Activated CD4-positive, alpha-beta T cell treated with anti-CD3 and anti-CD28 coated beads, Interleukin-10, Interleukin-2, amounts not matched to agents 100 ng/mL and 50 ng/mL, durations not matched to agents 16 hours and 8 hours (primary cell): Measurements from ENCODE around the gene RCSD1.

Experiments used
- DNase-seq: peaks from one replicate; pipeline ENCODE4 v3.0.0-alpha.2; 2020

RCSD1 gene

GRCh38 chr1:167693425-167694045 lies 63.5 kb downstream of the RCSD1 start:
- DNase-seq, result no peak

DNA sequence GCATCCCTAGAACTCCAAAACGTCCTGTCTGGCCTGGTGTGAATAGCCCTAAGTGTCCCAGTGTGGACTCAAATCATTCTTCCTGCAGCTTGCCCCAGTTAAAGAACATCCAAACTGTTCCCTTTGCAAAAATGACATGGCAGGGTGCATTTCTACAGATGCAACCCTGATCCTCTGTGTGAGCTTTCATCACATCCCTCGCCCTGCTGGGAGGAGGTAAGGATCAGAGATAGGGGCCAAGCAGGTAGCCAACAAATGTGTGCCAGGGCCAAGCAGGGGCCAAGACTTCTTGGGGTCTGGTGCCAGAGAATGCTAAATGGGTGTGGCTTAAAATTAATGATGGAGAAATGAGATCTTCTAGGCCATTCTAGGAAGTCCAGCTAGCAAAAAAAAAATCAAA lies 64.7 kb downstream of the RCSD1 start:
- DNase-seq, result no peak

DNA sequence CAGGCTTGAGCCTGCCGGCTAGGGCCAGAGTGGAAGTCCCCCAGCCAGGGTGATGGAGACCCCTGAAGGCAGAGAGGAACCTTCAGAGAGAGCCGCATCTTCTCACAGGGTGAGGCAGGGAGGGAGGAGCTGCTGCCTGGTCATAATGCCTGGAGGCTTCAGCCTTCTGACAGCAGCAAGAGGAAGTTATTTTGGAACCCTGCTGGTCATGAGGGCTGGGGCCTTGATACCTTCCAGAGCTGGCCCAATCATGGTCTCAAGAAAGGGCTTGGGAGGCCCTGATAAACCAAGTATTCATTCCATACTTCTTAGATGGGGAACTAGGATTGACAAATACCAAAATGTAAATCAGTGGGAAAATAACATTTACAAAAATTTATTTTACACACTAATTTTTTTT lies 65.1 kb downstream of the RCSD1 start:
- no peak for DNase-seq

DNA sequence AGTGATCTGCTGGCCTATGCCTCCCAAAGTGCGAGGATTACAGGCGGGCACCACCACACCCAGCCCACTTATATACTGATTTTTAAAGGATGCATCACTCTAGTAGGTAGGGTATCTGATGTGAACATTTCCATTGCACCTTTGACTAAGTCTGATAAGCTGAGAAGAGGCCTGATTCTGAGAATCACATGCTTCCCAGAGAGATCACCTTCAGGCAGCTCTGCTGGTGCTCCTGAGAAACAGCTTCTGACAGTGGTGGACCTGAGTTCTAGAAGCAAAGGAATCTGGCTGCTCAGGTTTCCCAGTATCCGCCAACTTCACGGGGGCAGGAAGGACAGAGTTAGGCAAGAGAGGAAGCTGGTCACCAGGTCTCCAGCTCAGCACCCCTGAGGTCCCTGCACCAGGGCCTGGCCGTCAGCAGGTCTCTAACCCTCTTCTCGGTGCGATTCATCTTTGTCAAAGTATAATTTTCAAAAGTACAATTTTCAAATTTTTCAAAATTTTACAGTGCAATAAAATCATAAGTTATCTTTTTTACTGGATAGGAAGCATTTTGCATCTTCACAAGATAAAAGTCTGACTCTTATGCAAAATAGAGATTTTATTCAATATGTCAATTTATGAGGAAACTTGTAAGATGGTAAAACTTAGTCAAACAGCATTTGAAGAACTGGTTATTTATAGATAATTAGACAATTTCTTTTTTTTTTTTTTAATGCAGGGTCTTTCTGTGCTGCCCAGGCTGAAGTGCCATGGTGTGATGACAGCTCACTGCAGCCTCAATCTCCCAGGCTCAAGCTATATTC lies 65.9 kb downstream of the RCSD1 start:
- no peak for DNase-seq

GRCh38 chr1:167697667-167698141 lies 67.7 kb downstream of the RCSD1 start:
- DNase-seq, result no peak

DNA sequence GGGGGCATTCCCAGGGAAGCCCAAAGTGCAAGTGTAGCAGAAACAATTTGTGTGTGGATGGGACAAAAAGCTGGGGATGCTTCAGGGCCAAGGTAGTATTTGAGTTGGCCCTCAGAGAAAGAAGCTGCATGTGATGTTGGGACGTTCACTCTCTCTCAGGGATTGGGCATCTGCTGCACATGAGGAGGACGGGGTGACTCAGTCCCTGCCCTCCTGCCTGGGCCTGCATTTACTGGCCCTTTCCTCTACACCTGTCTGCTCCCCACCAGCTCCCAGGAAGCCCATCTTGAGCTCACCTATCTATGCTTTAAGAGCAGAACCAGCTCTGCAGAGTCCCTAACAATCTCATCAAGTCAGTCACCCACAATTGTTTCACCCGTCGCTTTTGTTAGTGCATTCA lies 68.3 kb downstream of the RCSD1 start:
- DNase-seq, result no peak

DNA sequence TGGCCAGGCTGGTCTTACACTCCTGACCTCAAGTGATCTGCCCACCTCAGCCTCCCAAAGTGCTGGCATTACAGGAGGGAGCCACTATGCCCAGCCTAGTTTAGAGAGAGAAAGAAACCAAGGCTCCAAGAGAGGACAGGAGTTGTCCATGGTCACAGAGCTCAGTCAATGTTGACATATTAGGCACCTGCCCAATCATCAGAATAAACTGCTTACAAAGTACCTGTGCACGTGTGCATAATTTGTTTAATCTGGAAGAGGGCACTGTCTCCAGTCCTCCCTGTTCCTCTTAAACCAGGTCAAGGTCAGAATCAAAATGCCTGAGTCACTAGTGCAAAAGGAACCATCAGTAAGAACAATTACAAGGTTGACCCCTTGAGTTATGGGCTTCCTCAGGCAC lies 71.5 kb downstream of the RCSD1 start:
- no peak for DNase-seq

DNA sequence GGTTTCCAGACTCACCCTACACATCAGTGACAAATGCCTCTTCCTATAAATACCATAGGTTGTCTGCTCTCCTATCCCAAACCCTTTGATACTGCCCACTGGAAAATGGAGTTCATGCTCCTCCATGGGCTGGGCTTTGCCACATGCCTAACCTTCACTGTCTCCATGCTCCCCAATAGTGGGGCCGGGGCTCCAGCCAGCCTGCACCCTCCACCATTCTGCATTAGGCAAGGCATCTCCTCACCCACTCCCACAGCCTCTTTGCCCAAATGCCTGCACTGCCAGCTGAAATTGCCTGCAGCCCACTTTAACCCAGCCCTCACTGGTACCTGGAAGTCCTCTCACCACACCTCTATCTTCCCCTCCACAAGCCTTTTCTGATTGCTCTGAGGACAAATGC lies 73.5 kb downstream of the RCSD1 start:
- DNase-seq, result no peak

DNA sequence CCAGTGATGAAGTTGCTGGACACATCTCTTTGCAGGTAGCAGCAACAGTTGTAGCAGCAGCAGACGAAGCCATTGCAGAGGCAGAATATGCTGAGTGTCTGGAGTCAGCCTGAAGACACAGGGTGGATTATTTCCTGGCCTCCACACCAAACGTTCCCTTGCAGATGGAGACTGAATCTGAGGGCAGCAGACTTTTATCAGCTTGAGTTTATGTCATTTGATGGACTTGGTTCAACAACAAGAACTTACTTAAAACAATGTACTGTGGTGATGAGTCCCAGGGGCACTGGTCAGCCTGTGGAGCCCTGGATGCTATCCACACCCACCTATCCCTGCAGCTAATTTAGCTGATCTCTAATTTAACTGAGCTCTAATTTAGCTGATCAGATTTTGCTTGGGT lies 74.7 kb downstream of the RCSD1 start:
- DNase-seq, result no peak

GRCh38 chr1:167705250-167705649 lies 75.2 kb downstream of the RCSD1 start:
- no peak for DNase-seq

GRCh38 chr1:167706363-167706762 lies 76.3 kb downstream of the RCSD1 start:
- DNase-seq, result no peak

GRCh38 chr1:167706931-167707877 lies 77.2 kb downstream of the RCSD1 start:
- no peak for DNase-seq

GRCh38 chr1:167707942-167708341 lies 77.9 kb downstream of the RCSD1 start:
- no peak for DNase-seq

GRCh38 chr1:167708940-167709389 lies 78.9 kb downstream of the RCSD1 start:
- DNase-seq, result no peak

- no peak for DNase-seq
Observed at GRCh38 chr1:167710836-167711235, 80.8 kb downstream of the RCSD1 start.

DNA sequence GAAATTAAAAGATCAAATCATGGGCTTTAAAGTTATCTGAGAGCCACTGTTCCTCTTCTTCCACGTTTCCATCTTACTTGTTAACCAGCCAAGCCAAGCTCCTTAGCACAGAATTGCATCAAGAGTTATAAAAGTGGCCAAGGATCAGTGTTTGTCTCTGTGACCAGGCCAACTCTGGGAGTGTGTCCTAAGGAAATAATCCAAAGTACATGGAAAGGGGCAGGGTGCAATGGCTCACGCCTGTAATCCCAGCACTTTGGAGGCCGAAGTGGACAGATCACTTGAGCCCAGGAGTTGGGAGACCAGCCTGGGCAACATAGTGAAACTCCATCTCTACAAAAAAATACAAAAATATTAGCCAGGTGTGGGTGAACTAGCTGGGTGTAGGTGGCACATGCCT lies 81.8 kb downstream of the RCSD1 start:
- DNase-seq, result no peak

- DNase-seq, result peak; percentile 15
Observed at GRCh38 chr1:167713330-167714081, 83.5 kb downstream of the RCSD1 start.

DNA sequence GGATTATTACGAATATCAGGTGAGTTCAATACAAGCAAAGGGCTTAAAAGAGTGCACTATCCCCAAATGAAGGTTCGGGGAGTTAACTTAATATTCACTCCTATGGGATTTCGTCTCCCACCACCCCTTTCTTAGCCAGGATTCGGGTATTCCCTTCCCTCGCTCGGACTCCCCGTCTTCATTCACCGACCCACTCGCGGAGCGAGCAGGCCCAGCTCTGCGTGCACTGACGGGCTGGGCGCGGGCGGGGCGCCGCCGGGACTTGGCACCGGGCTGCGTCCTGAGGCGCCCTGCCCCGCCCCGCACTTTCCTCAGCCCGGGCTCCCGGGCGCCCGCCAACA lies 84.0 kb downstream of the RCSD1 start:
- DNase-seq, result peak; percentile 88

DNA sequence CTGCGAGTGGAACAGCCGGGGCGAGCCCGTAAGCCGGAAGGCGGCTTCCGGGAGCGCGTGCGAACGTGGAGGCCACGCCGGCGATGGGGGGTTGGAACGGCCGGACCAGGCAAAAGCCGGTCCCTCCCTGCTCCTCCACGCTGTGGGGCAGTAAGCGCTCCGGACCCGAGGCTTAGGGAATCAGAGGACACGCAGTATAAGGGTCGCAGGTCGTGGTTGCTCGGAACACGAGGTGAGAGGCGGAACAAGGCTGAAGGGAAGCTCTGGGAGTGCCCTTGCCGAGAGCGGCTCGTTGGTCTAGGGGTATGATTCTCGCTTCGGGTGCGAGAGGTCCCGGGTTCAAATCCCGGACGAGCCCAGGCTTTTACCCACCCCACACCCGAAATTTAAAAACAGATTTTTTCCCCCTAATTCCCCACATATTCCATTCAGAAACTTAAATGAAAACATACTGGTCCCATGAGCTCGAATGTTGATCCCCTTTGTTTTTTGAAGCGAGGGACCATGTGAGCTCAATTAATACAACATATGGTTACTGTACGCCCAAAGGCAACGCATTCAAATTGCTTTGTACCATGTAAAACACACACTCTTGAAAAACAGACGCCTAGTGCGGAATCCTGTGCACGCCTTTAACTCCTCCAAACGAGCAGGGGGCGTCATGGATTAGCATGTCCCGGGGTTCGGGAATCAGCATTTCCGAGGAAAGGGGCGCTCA lies 84.6 kb downstream of the RCSD1 start:
- peak; percentile 87 for DNase-seq

- peak; percentile 91 for DNase-seq
Observed at GRCh38 chr1:167715157-167715999, 85.3 kb downstream of the RCSD1 start.

DNA sequence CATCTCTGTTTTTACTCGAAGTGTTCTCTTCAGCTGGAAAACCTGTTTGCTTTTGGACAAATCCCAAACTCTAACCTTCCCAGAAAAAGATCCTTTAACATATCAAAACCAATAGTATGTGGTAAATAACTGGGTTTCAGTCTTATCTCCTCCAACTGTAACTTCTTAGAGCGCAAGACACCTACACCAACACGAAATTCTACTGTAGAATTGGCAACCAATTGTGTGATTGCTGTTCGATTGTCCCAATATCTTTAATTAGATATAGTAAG lies 85.9 kb downstream of the RCSD1 start:
- DNase-seq, result no peak
